RWPE2 (cell line): ENCODE measurements around the gene PLPPR1.

Source experiments
- ATAC-seq: fragments of 200-7000 bp; cut with Tn5 transposase; 3 replicates; pipeline ENCODE4 v1.9.1; 2021; ENCODE audit warnings: low read depth
- DNase-seq: peaks from one replicate; pipeline ENCODE4 v3.0.0-alpha.2; 2020; ENCODE audit warnings: low spot score
- H3K27ac ChIP-seq: fragments of 450-650 bp; 2 replicates; pipeline ENCODE4 v1.5.1; 2017; ENCODE audit warnings: mild to moderate bottlenecking; ENCODE audit not compliant: poor library complexity, severe bottlenecking
- H3K27me3 ChIP-seq: fragments of 250-450 bp; sonication (Bioruptor Pico); 2 replicates; pipeline ENCODE4 v1.5.1; 2021; ENCODE audit warnings: mild to moderate bottlenecking, moderate library complexity; ENCODE audit not compliant: insufficient read depth, poor library complexity, severe bottlenecking
- H3K36me3 ChIP-seq: fragments of 250-450 bp; sonication (Bioruptor Pico); 2 replicates; pipeline ENCODE4 v1.5.1; 2020; ENCODE audit warnings: low read depth, mild to moderate bottlenecking, moderate library complexity
- H3K4me1 ChIP-seq: fragments of 250-450 bp; sonication (Bioruptor Pico); 2 replicates; pipeline ENCODE4 v1.5.1; 2021; ENCODE audit warnings: mild to moderate bottlenecking, moderate library complexity; ENCODE audit not compliant: insufficient read depth, poor library complexity, severe bottlenecking
- H3K4me3 ChIP-seq: fragments of 250-450 bp; sonication (Bioruptor Pico); 2 replicates; pipeline ENCODE4 v1.5.1; 2021; ENCODE audit warnings: mild to moderate bottlenecking, moderate library complexity; ENCODE audit not compliant: severe bottlenecking
- H3K9me3 ChIP-seq: fragments of 250-450 bp; sonication (Bioruptor Pico); 2 replicates; pipeline ENCODE4 v1.5.1; 2021; ENCODE audit warnings: mild to moderate bottlenecking, moderate library complexity; ENCODE audit not compliant: severe bottlenecking
- TF ChIP-seq, protein P1 (sequence below): fragments of 450-650 bp; IDR thresholded peaks from one replicate; pipeline ENCODE4 v1.5.1; 2017; ENCODE audit warnings: mild to moderate bottlenecking, moderate library complexity; ENCODE audit not compliant: poor library complexity, severe bottlenecking

The PLPPR1 gene

DNA sequence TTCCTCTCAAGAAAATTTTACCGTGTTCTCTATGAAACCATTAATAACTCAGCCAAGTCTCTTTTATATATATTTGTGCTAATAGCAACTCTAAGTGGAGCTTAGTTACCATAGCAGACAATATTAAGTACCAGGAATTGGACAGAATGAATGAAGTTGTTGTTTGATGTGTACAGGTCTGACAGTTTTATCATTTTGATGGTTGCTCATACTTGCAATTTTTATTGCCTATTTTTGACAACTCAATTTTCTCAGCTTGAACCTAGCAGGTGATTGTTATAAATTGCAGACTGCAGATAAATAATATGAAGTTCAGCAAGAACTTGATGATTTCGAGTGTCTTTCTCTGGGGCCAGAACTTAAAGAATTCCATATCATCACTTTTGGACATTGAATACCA is 163.2 kb downstream of the PLPPR1 start:
- TF ChIP-seq, protein P1, sequence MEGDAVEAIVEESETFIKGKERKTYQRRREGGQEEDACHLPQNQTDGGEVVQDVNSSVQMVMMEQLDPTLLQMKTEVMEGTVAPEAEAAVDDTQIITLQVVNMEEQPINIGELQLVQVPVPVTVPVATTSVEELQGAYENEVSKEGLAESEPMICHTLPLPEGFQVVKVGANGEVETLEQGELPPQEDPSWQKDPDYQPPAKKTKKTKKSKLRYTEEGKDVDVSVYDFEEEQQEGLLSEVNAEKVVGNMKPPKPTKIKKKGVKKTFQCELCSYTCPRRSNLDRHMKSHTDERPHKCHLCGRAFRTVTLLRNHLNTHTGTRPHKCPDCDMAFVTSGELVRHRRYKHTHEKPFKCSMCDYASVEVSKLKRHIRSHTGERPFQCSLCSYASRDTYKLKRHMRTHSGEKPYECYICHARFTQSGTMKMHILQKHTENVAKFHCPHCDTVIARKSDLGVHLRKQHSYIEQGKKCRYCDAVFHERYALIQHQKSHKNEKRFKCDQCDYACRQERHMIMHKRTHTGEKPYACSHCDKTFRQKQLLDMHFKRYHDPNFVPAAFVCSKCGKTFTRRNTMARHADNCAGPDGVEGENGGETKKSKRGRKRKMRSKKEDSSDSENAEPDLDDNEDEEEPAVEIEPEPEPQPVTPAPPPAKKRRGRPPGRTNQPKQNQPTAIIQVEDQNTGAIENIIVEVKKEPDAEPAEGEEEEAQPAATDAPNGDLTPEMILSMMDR: no peak
- H3K27me3 ChIP-seq: peaks cover 3% of the 10 kb centered on the region
- ATAC-seq (no peak), DNase-seq (no peak)
- H3K27ac ChIP-seq: no peak overlapping the region
- H3K36me3 ChIP-seq: no peaks in the 10 kb centered on the region
- H3K4me1 ChIP-seq: no peaks in the 10 kb centered on the region
- H3K4me3 ChIP-seq: no peak overlapping the region
- no peaks in the 10 kb centered on the region for H3K9me3 ChIP-seq

DNA sequence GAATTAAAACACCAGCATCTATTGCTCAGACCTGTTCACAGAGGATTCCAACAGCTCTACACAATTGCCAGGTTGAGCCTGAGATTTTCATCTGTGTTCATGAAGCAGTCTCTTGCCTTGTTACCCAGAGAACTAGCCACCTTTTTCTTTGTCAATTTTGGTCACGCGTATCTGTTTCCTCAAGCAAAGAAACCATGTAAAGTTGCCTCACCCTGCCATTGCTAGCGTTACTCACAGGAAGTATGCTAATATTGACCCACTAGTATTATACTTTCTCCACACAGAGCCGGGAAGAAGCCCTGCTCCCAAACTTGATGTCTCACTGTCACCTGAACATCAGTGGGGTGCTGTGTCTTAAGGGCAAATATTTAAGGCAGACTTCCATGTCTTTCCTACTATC is 168.5 kb downstream of the PLPPR1 start:
- no peak for ATAC-seq
- DNase-seq: no peak
- TF ChIP-seq, protein P1: no peak
- Histone ChIP-seq H3K36me3 (no peaks in the 10 kb centered on the region), H3K27me3 (no peaks in the 10 kb centered on the region), H3K27ac (no peak overlapping the region), H3K9me3 (no peaks in the 10 kb centered on the region), H3K4me3 (no peak overlapping the region), H3K4me1 (no peaks in the 10 kb centered on the region)

DNA sequence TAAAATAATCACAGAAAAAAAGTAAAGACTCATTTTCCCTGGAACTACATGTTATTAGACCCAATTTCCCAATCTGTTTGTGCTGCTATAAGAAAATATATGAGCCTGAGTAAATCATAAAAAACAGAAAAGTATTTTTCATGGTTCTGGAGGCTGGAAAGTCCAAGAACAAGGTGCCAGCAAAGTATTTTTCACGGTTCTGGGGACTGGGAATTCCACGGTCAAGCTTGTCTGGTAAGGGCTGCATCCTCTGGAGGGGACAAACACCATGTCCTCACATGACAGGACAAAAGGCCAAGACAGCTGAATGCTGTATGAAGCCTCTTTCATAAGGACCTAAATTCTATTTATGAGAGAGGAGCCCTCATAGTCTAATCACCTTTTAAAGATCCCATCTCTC is 172.3 kb downstream of the PLPPR1 start:
- no peaks in the 10 kb centered on the region for H3K9me3 ChIP-seq
- TF ChIP-seq, protein P1: no peak
- no peak overlapping the region for H3K27ac ChIP-seq
- no peaks in the 10 kb centered on the region for H3K36me3 ChIP-seq
- DNase-seq (no peak), ATAC-seq (no peak)
- H3K27me3 ChIP-seq: no peaks in the 10 kb centered on the region
- no peaks in the 10 kb centered on the region for H3K4me1 ChIP-seq
- H3K4me3 ChIP-seq: no peak overlapping the region

DNA sequence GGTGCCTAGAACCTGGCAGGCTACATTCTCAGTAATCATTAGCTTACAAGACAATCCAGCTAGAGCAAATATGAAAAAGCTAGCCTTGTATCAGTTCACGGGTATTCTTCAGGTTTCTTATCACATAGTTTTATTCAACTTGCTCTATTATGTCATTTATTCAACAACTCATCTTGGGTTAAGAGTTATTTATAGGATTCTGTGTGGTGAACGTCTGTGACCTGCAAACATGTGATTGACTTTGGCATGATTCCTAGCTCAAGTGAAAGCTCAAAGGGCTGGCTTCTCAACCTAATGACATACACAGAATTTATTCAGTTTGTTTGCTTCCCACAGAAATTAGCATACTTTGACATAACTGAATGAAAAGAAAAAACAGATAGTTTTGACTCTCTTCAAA is 173.1 kb downstream of the PLPPR1 start:
- Histone ChIP-seq H3K4me3 (no peak overlapping the region), H3K27me3 (no peaks in the 10 kb centered on the region), H3K4me1 (no peaks in the 10 kb centered on the region), H3K36me3 (no peaks in the 10 kb centered on the region), H3K9me3 (no peaks in the 10 kb centered on the region), H3K27ac (no peak overlapping the region)
- no peak for DNase-seq
- ATAC-seq: no peak
- TF ChIP-seq, protein P1: no peak

DNA sequence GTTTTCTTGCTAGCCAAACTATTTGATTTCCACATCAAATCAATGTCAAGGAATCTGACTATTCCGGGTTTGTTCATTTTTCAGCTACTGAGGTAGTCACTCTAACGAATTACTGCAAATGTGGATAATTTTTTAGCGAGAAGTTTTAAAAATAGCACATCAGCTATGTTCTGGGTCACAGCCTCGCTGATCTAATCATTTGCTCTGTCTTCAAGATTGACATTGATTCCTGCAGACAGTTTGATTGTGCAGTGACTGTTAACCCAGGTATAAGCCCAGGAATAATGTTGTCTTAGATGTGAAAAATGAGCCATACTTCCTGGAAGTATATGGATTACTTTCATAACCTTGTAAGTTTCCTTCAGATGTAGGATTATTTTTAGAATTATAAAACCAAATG is 181.1 kb downstream of the PLPPR1 start:
- H3K27ac ChIP-seq: no peak overlapping the region
- no peak overlapping the region for H3K4me3 ChIP-seq
- ATAC-seq (no peak), DNase-seq (no peak)
- no peaks in the 10 kb centered on the region for H3K4me1 ChIP-seq
- H3K36me3 ChIP-seq: no peaks in the 10 kb centered on the region
- no peaks in the 10 kb centered on the region for H3K9me3 ChIP-seq
- no peaks in the 10 kb centered on the region for H3K27me3 ChIP-seq
- TF ChIP-seq, protein P1: no peak
